IMR-90 (cell line): ENCODE data around the gene RDH13. TPM values are rescaled to one million over a fixed set of nuclear protein-coding genes. Genes with fewer than 3 reads are reported as not detected.

Source experiments
- ATAC-seq: fragments of 200-7000 bp; cut with Tn5 transposase; 2 replicates; pipeline ENCODE4 v1.9.1; 2020; ENCODE audit warnings: low read depth, mild to moderate bottlenecking, moderate library complexity
- BruUV-seq: library from RNA; stranded (reverse); fragments of 400-500 nt; replicated peaks from 2 replicates; lab custom pipeline; 2021; lab: Mats Ljungman, UMichigan
- CTCF ChIA-PET: fragments of 300-600 bp; formaldehyde crosslinking; extraction: SDS; loops from one replicate; lab custom pipeline; 2021; ENCODE audit warnings: antibody characterized with exemption; lab: Yijun Ruan, JAX
- POLR2A ChIA-PET: fragments of 300-600 bp; sonication (Branson Sonifier 250); formaldehyde crosslinking; loops from one replicate; lab custom pipeline; 2022; ENCODE audit warnings: antibody characterized with exemption; ENCODE audit not compliant: unreplicated experiment; lab: Charles Lee
- DNase-seq: peaks from one replicate; pipeline ENCODE4 v3.0.0; 2013
- H2AFZ ChIP-seq: replicated peaks from 2 replicates; pipeline ENCODE3; 2013; ENCODE audit warnings: low read length, mild to moderate bottlenecking; ENCODE audit not compliant: poor library complexity
- H2AK5ac ChIP-seq: 2 replicates; pipeline ENCODE4 v1.6.1; 2013; ENCODE audit warnings: low read depth, low read length, inconsistent platforms
- H2AK9ac ChIP-seq: replicated peaks from 2 replicates; pipeline ENCODE3; 2013; ENCODE audit warnings: mild to moderate bottlenecking, low read depth, low read length, moderate library complexity; ENCODE audit not compliant: poor library complexity
- H2BK120ac ChIP-seq: 2 replicates; pipeline ENCODE4 v1.6.1; 2013; ENCODE audit warnings: low read depth, low read length, inconsistent platforms
- H2BK15ac ChIP-seq: 3 replicates; pipeline ENCODE4 v1.6.1; 2013; ENCODE audit warnings: low read depth, low read length, inconsistent platforms
- H2BK20ac ChIP-seq: 2 replicates; pipeline ENCODE4 v1.6.1; 2013; ENCODE audit warnings: low read depth, mild to moderate bottlenecking, inconsistent platforms, low read length, moderate library complexity
- H2BK5ac ChIP-seq: 2 replicates; pipeline ENCODE4 v1.6.1; 2013; ENCODE audit warnings: mild to moderate bottlenecking, low read depth, low read length, inconsistent platforms; ENCODE audit not compliant: poor library complexity, severe bottlenecking
- H3K14ac ChIP-seq: replicated peaks from 2 replicates; pipeline ENCODE4 v1.6.1; 2013; ENCODE audit warnings: low read depth, low read length, inconsistent platforms
- H3K18ac ChIP-seq: 2 replicates; pipeline ENCODE4 v1.6.1; 2013; ENCODE audit warnings: low read depth, low read length, control low read depth
- H3K23ac ChIP-seq: 2 replicates; pipeline ENCODE4 v1.6.1; 2013; ENCODE audit warnings: low read depth, low read length, inconsistent platforms
- H3K27ac ChIP-seq: 2 replicates; pipeline ENCODE4 v1.5.1; 2013; ENCODE audit warnings: mild to moderate bottlenecking, control low read depth, low read length; ENCODE audit not compliant: insufficient read depth
- H3K27me3 ChIP-seq: 2 replicates; pipeline ENCODE4 v1.6.1; 2013; ENCODE audit warnings: low read length; ENCODE audit not compliant: control insufficient read depth, insufficient read depth
- H3K36me3 ChIP-seq: 2 replicates; pipeline ENCODE4 v1.6.1; 2013; ENCODE audit warnings: low read length, mixed read lengths; ENCODE audit not compliant: control insufficient read depth, insufficient read depth
- H3K4ac ChIP-seq: 2 replicates; pipeline ENCODE4 v1.6.1; 2013; ENCODE audit warnings: low read depth, low read length, inconsistent platforms
- H3K4me1 ChIP-seq: 2 replicates; pipeline ENCODE4 v1.6.1; 2013; ENCODE audit warnings: low read length, mixed read lengths; ENCODE audit not compliant: control insufficient read depth, insufficient read depth
- H3K4me2 ChIP-seq: 2 replicates; pipeline ENCODE4 v1.6.1; 2013; ENCODE audit warnings: low read depth, mild to moderate bottlenecking, control low read depth, low read length, moderate library complexity
- H3K4me3 ChIP-seq: 2 replicates; pipeline ENCODE4 v1.5.1; 2013; ENCODE audit warnings: low read depth, mild to moderate bottlenecking, control low read depth, low read length, moderate library complexity; ENCODE audit not compliant: insufficient read depth
- H3K56ac ChIP-seq: 2 replicates; pipeline ENCODE4 v1.6.1; 2013; ENCODE audit warnings: low read length, inconsistent platforms; ENCODE audit not compliant: insufficient read depth; ENCODE audit errors: extremely low read depth
- H3K79me1 ChIP-seq, 2 experiments: 2 replicates each; pipeline ENCODE4 v1.6.1; 2013; ENCODE audit warnings: low read length in 2 of 2, inconsistent platforms in 1 of 2, low read depth in 1 of 2
- H3K9ac ChIP-seq: 2 replicates; pipeline ENCODE4 v1.6.1; 2013; ENCODE audit warnings: low read depth, low read length, control low read depth
- H3K9me1 ChIP-seq: 2 replicates; pipeline ENCODE4 v1.6.1; 2013; ENCODE audit warnings: low read length, inconsistent platforms; ENCODE audit not compliant: insufficient read depth
- H3K9me3 ChIP-seq: 2 replicates; pipeline ENCODE4 v1.6.1; 2013; ENCODE audit warnings: low read length; ENCODE audit not compliant: control insufficient read depth, insufficient read depth
- H4K20me1 ChIP-seq: 2 replicates; pipeline ENCODE4 v1.6.1; 2013; ENCODE audit warnings: low read length, inconsistent platforms; ENCODE audit not compliant: insufficient read depth
- H4K5ac ChIP-seq: 2 replicates; pipeline ENCODE4 v1.6.1; 2013; ENCODE audit warnings: mild to moderate bottlenecking, low read depth, low read length, control low read depth
- H4K8ac ChIP-seq, 2 experiments: 2 replicates each; pipeline ENCODE4 v1.6.1; 2013; ENCODE audit warnings: low read depth in 2 of 2, low read length in 2 of 2, control low read depth in 1 of 2, inconsistent platforms in 1 of 2
- H4K91ac ChIP-seq: 2 replicates; pipeline ENCODE4 v1.6.1; 2013; ENCODE audit warnings: low read depth, low read length, inconsistent platforms; ENCODE audit not compliant: insufficient read depth
- BHLHE40 ChIP-seq: fragments of 150-350 bp; IDR thresholded peaks from 2 replicates; pipeline ENCODE4 v1.6.1; 2016; ENCODE audit warnings: mild to moderate bottlenecking, low read depth, low read length
- CHD1 ChIP-seq: IDR thresholded peaks from 2 replicates; pipeline ENCODE4 v1.6.1; 2012; ENCODE audit warnings: low read depth, low read length, improper control_type of control experiment
- CTCF ChIP-seq: conservative IDR thresholded peaks from 2 replicates; pipeline ENCODE4 v1.5.1; 2012; ENCODE audit warnings: mild to moderate bottlenecking, low read depth, low read length, improper control_type of control experiment
- FOS ChIP-seq: fragments of 150-350 bp; IDR thresholded peaks from 2 replicates; pipeline ENCODE4 v1.6.1; 2016; ENCODE audit warnings: low read depth, low read length
- MAZ ChIP-seq: IDR thresholded peaks from 2 replicates; pipeline ENCODE4 v1.6.1; 2012; ENCODE audit warnings: low read depth, mild to moderate bottlenecking, low read length, improper control_type of control experiment, moderate library complexity, borderline replicate concordance
- MXI1 ChIP-seq: IDR thresholded peaks from 2 replicates; pipeline ENCODE4 v1.6.1; 2012; ENCODE audit warnings: low read depth, mild to moderate bottlenecking, low read length, moderate library complexity, borderline replicate concordance
- NFE2L2 ChIP-seq: fragments of 150-350 bp; IDR thresholded peaks from 2 replicates; pipeline ENCODE4 v1.6.1; 2016; ENCODE audit warnings: low read depth, mild to moderate bottlenecking, low read length
- RAD21 ChIP-seq: IDR thresholded peaks from 2 replicates; pipeline ENCODE4 v1.6.1; 2012; ENCODE audit warnings: low read length, improper control_type of control experiment
- RFX5 ChIP-seq: IDR thresholded peaks from 2 replicates; pipeline ENCODE4 v1.8.0; 2012; ENCODE audit warnings: low read depth, mild to moderate bottlenecking, low read length, moderate library complexity
- USF2 ChIP-seq: fragments of 150-350 bp; IDR thresholded peaks from 2 replicates; pipeline ENCODE4 v1.6.1; 2017; ENCODE audit warnings: mild to moderate bottlenecking, antibody characterized with exemption, low read length, low read depth
- whole genome bisulfite sequencing, 2 experiments: methylation state at CpG; one replicate each; pipeline versions ENCODE4 v1.1.5 to v1.1.7; 2013; ENCODE audit warnings: missing lambda C conversion rate in 2 of 2; ENCODE audit not compliant: insufficient read length in 1 of 2; ENCODE audit errors: extremely low coverage in 2 of 2; 5-methylcytosine and 5-hydroxymethylcytosine counted together
- dilution Hi-C: fragments of 300-500 bp; cut with HindIII; formaldehyde crosslinking; loops from one replicate; pipeline ENCODE4 v1.14.3; 2018; ENCODE audit warnings: low sequenced_read_pairs; ENCODE audit not compliant: unreplicated experiment
- in situ Hi-C: fragments of 300-500 bp; cut with MboI; formaldehyde crosslinking; loops from 3 replicates; pipeline ENCODE4 v1.14.3; 2019; ENCODE audit warnings: low sequenced_read_pairs, inconsistent platforms, mixed read lengths
- intact Hi-C: fragments of 100-400 bp; cut with micrococcal nuclease; formaldehyde crosslinking; loops from 2 replicates; pipeline ENCODE4 v1.10.0; 2022
- polyA plus RNA-seq, 3 experiments: library from polyadenylated mRNA; depleted of rRNA; stranded (reverse); fragments of >200 nt; gene quantifications; 2 replicates each; pipeline ENCODE4 v1.2.3, GENCODE V29; 2012; ENCODE audit warnings: low replicate concordance in 1 of 3
- total RNA-seq: library from RNA; depleted of rRNA; stranded (reverse); fragments of >200 nt; gene quantifications from 2 replicates; pipeline ENCODE4 v1.2.3, GENCODE V29; 2012

Gene RDH13
- total and polyA plus RNA-seq, 2 of the 4 experiments (the other 2 are of a cell fraction), result 7.5 to 7.8 TPM

GRCh38 chr19:55089342-55089944, 26.5 kb upstream of the RDH13 start:
- no peak overlapping the region for H3K4me2 ChIP-seq
- no peak overlapping the region for H3K18ac ChIP-seq
- H3K14ac ChIP-seq, result no peak overlapping the region
- ATAC-seq (no peak), DNase-seq (no peak)
- peaks cover 13% of the 10 kb centered on the region for H3K27me3 ChIP-seq
- ChIA-PET CTCF (interaction anchor here (0.5 to 1.0 kb wide), 2 partner anchors 8 to 28 kb away, joined by 3 to 4 read pairs; no protein-coding TSS in a partner anchor), POLR2A (no interaction called here)
- no peak overlapping the region for H2BK5ac ChIP-seq
- H3K27ac ChIP-seq, result no peak overlapping the region
- no peak overlapping the region for H2BK20ac ChIP-seq
- BruUV-seq, result no TSS peak
- H3K9me1 ChIP-seq, result no peaks in the 10 kb centered on the region; the same call in 1 of the 2 replicates
- TF ChIP-seq FOS (no peak), MAZ (no peak), CTCF (no peak), BHLHE40 (no peak), MXI1 (no peak), CHD1 (no peak), RFX5 (no peak), NFE2L2 (no peak), RAD21 (no peak), USF2 (no peak)
- 100% methylated on average over 2 of the region's 3 CpGs; no CpG with 5 or more reads in 1 of the 2 experiments for WGBS, 2 experiments
- H3K79me1 ChIP-seq, result peaks cover 0 to 12% of the 10 kb centered on the region in 2 experiments; a peak in 2 of 4 replicates
- no peak overlapping the region for H4K5ac ChIP-seq
- no peak overlapping the region for H3K4me3 ChIP-seq
- no peak overlapping the region for H2AK5ac ChIP-seq
- H3K56ac ChIP-seq, result no peak overlapping the region
- no peak overlapping the region for H3K23ac ChIP-seq
- H3K36me3 ChIP-seq, result peaks cover 24% of the 10 kb centered on the region; the same call in 1 of the 2 replicates
- in situ Hi-C loops (no loop called here), intact Hi-C loops (loop anchor here (10.0 kb wide), 1 partner anchor 625 kb away; the partner anchor contains the start of gene LENG9), dilution Hi-C loops (no loop called here)
- no peak overlapping the region for H3K4ac ChIP-seq
- H4K91ac ChIP-seq, result no peak overlapping the region
- H2AFZ ChIP-seq, result no peak overlapping the region
- H2BK120ac ChIP-seq, result no peak overlapping the region
- peaks cover 38% of the 10 kb centered on the region for H4K20me1 ChIP-seq
- H3K4me1 ChIP-seq, result peaks cover 6% of the 10 kb centered on the region; the same call in 1 of the 2 replicates
- no peak overlapping the region for H4K8ac ChIP-seq
- no peak overlapping the region for H3K9ac ChIP-seq
- H2BK15ac ChIP-seq, result no peak overlapping the region
- no peaks in the 10 kb centered on the region for H3K9me3 ChIP-seq
- H2AK9ac ChIP-seq, result no peak overlapping the region
